Smooth muscle cell (in vitro differentiated cells): ENCODE measurements around the gene PIN1. TPM values are rescaled to one million over a fixed set of nuclear protein-coding genes. Genes with fewer than 3 reads are reported as not detected.
A peak's percentile ranks its signal among the peaks of the same experiment; 100 is the strongest.

Source experiments
- DNase-seq: peaks from one replicate; lab custom pipeline; 2025; ENCODE audit not compliant: unreplicated experiment; lab: John Stamatoyannopoulos, UW
- H2AFZ ChIP-seq: fragments of 200-600 bp; sonication (generic); 2 replicates; pipeline ENCODE4 v1.6.0; 2016; ENCODE audit warnings: antibody characterized with exemption, low read depth, mild to moderate bottlenecking
- H3F3A ChIP-seq: fragments of 200-600 bp; sonication (generic); 2 replicates; pipeline ENCODE4 v1.6.0; 2017; ENCODE audit warnings: antibody characterized with exemption, low read depth
- H3K27ac ChIP-seq: fragments of 200-600 bp; sonication (generic); 2 replicates; pipeline ENCODE4 v1.5.1; 2016; ENCODE audit warnings: low read depth, mild to moderate bottlenecking
- H3K27me3 ChIP-seq: fragments of 200-600 bp; sonication (generic); 2 replicates; pipeline ENCODE4 v1.6.1; 2016; ENCODE audit warnings: low read depth, mild to moderate bottlenecking
- H3K36me3 ChIP-seq: fragments of 200-600 bp; sonication (generic); 2 replicates; pipeline ENCODE4 v1.5.1; 2016; ENCODE audit warnings: low read depth
- H3K4me1 ChIP-seq: fragments of 200-600 bp; sonication (generic); 2 replicates; pipeline ENCODE4 v1.5.1; 2016; ENCODE audit warnings: low read depth
- H3K4me2 ChIP-seq: fragments of 200-600 bp; sonication (generic); 2 replicates; pipeline ENCODE4 v1.6.0; 2016; ENCODE audit warnings: mild to moderate bottlenecking
- H3K4me3 ChIP-seq: fragments of 200-600 bp; sonication (generic); 2 replicates; pipeline ENCODE4 v1.5.1; 2016; ENCODE audit warnings: mild to moderate bottlenecking
- H3K79me2 ChIP-seq: fragments of 200-600 bp; sonication (generic); 2 replicates; pipeline ENCODE4 v1.6.0; 2016; ENCODE audit warnings: low read depth, mild to moderate bottlenecking
- H3K9ac ChIP-seq: fragments of 200-600 bp; sonication (generic); 2 replicates; pipeline ENCODE4 v1.6.0; 2016; ENCODE audit warnings: low read depth
- H3K9me3 ChIP-seq: fragments of 200-600 bp; sonication (generic); replicated peaks from 2 replicates; pipeline ENCODE4 v1.5.1; 2016; ENCODE audit warnings: low read depth
- H4K20me1 ChIP-seq: fragments of 200-600 bp; sonication (generic); 2 replicates; pipeline ENCODE4 v1.6.0; 2016; ENCODE audit warnings: low read depth
- CTCF ChIP-seq: fragments of 200-600 bp; sonication (generic); IDR thresholded peaks from 2 replicates; pipeline ENCODE4 v1.5.1; 2017; ENCODE audit warnings: borderline replicate concordance, mild to moderate bottlenecking, antibody characterized with exemption; ENCODE audit not compliant: insufficient read depth, poor library complexity, severe bottlenecking
- WGBS: methylation state at CpG from one replicate; pipeline ENCODE4 v1.1.7; 2016; ENCODE audit warnings: low lambda C conversion rate; 5-methylcytosine and 5-hydroxymethylcytosine counted together
- polyA plus RNA-seq: library from polyadenylated mRNA; unstranded; fragments of >200 nt; fragmentation: Nextera tagmentation; extraction: Ambion mirVana; gene quantifications from 2 replicates; pipeline ENCODE4 v1.2.1, GENCODE V29; 2016
- small RNA-seq: library from RNA; depleted of rRNA; stranded (forward); fragments of <200 nt; gene quantifications from one replicate; pipeline ENCODE3, GENCODE V24; 2014
- total RNA-seq: library from RNA; depleted of rRNA; stranded (reverse); fragments of >200 nt; gene quantifications from 2 replicates; pipeline ENCODE4 v1.2.3, GENCODE V29; 2014

Gene PIN1
- total and polyA plus RNA-seq, 2 experiments from 2014 or later, result 68.0 to 127 TPM

GRCh38 chr19:9885077-9885552, 50.0 kb downstream of the PIN1 start:
- no peaks in the 10 kb centered on the region for H3K27me3 ChIP-seq
- no peak overlapping the region for H3K4me3 ChIP-seq
- no peak overlapping the region for H3K9ac ChIP-seq
- H2AFZ ChIP-seq, result no peak overlapping the region
- H3K36me3 ChIP-seq, result no peaks in the 10 kb centered on the region
- DNase-seq, result no peak
- no peak overlapping the region for H3K4me2 ChIP-seq
- H3K27ac ChIP-seq, result no peak overlapping the region
- H3K79me2 ChIP-seq, result no peaks in the 10 kb centered on the region
- peaks cover 7% of the 10 kb centered on the region for H4K20me1 ChIP-seq
- 75% methylated on average over 8 of the region's 8 CpGs for WGBS
- H3F3A ChIP-seq, result no peaks in the 10 kb centered on the region
- H3K4me1 ChIP-seq, result no peaks in the 10 kb centered on the region
- H3K9me3 ChIP-seq, result no peaks in the 10 kb centered on the region
- TF ChIP-seq CTCF, result peak; percentile 3

- no peak for DNase-seq
- WGBS, result 92% methylated on average over 6 of the region's 6 CpGs
- TF ChIP-seq CTCF, result no peak
Measured at GRCh38 chr19:9891609-9892373, 56.7 kb downstream of the PIN1 start.

More at GRCh38 chr19:9891609-9892373, 56.7 kb downstream of the PIN1 start:
- Histone ChIP-seq H3K27ac (no peak overlapping the region), H2AFZ (no peak overlapping the region), H3K9ac (no peak overlapping the region), H3F3A (no peaks in the 10 kb centered on the region), H4K20me1 (peaks cover 5% of the 10 kb centered on the region), H3K36me3 (no peaks in the 10 kb centered on the region), H3K79me2 (no peaks in the 10 kb centered on the region), H3K27me3 (no peaks in the 10 kb centered on the region), H3K9me3 (no peaks in the 10 kb centered on the region), H3K4me3 (no peak overlapping the region), H3K4me1 (no peaks in the 10 kb centered on the region), H3K4me2 (no peak overlapping the region)

Small RNA genes lying within 50 kb of the gene (small RNA-seq; reads per million reads assigned to genes)
- not detected for gene RF00156

Other genes with a start within 250 kb of the PIN1 start
- 59.3 and 64.2 TPM in 2 replicates for gene ZNF561, start 214.1 kb upstream of the PIN1 start, total RNA-seq
- 27.1 and 30.5 TPM in 2 replicates for gene ZNF561, start 214.1 kb upstream of the PIN1 start, polyA plus RNA-seq
- 0.36 and 1.6 TPM in 2 replicates for gene ZNF562, start 160.2 kb upstream of the PIN1 start, total RNA-seq
- 0.20 and 0.86 TPM in 2 replicates for gene ZNF562, start 160.2 kb upstream of the PIN1 start, polyA plus RNA-seq
- gene ZNF846, start 66.6 kb upstream of the PIN1 start, total RNA-seq, result 12.3 and 48.6 TPM in 2 replicates
- 17.6 and 19.7 TPM in 2 replicates for gene ZNF846, start 66.6 kb upstream of the PIN1 start, polyA plus RNA-seq
- 38.2 and 41.3 TPM in 2 replicates for gene FBXL12, start 16.2 kb upstream of the PIN1 start, total RNA-seq
- 62.5 and 73.5 TPM in 2 replicates for gene FBXL12, start 16.2 kb upstream of the PIN1 start, polyA plus RNA-seq
- gene UBL5, start 7.4 kb upstream of the PIN1 start, total RNA-seq, result 516 and 848 TPM in 2 replicates
- gene UBL5, start 7.4 kb upstream of the PIN1 start, polyA plus RNA-seq, result 574 and 631 TPM in 2 replicates
- 63.1 and 72.2 TPM in 2 replicates for gene OLFM2, start 101.2 kb downstream of the PIN1 start, total RNA-seq
- 111 and 119 TPM in 2 replicates for gene OLFM2, start 101.2 kb downstream of the PIN1 start, polyA plus RNA-seq
- 11.2 and 12.8 TPM in 2 replicates for gene COL5A3, start 175.2 kb downstream of the PIN1 start, total RNA-seq
- 8.2 and 14.4 TPM in 2 replicates for gene COL5A3, start 175.2 kb downstream of the PIN1 start, polyA plus RNA-seq
- gene RDH8, start 178.2 kb downstream of the PIN1 start, total RNA-seq, result not detected in 2 replicates
- gene RDH8, start 178.2 kb downstream of the PIN1 start, polyA plus RNA-seq, result not detected in 2 replicates